BE2C (cell line): Measurements from ENCODE around the gene MMP15.
"Not testable (repeated sequence)": the region's sequence is repeated elsewhere in the genome, so short reads cannot be mapped to it uniquely, and the experiment has no call there.

Experiments used
- DNase-seq: peaks from one replicate; pipeline ENCODE4 v3.0.0-alpha.2; 2020
- H3K27me3 ChIP-seq: fragments of 250-450 bp; sonication (Bioruptor Pico); 2 replicates; pipeline ENCODE4 v1.5.1; 2020; ENCODE audit warnings: mild to moderate bottlenecking
- H3K36me3 ChIP-seq: fragments of 250-450 bp; sonication (Bioruptor Pico); 2 replicates; pipeline ENCODE4 v1.5.1; 2020; ENCODE audit warnings: mild to moderate bottlenecking
- H3K4me1 ChIP-seq: fragments of 250-450 bp; sonication (Bioruptor Pico); 2 replicates; pipeline ENCODE4 v1.5.1; 2020
- H3K4me3 ChIP-seq: 2 replicates; pipeline ENCODE4 v1.5.1; 2011; ENCODE audit warnings: low read depth, low read length
- H3K9me3 ChIP-seq: fragments of 250-450 bp; sonication (Bioruptor Pico); 2 replicates; pipeline ENCODE4 v1.5.1; 2020
- CTCF ChIP-seq: IDR thresholded peaks from 2 replicates; pipeline ENCODE4 v1.5.1; 2012; ENCODE audit warnings: mild to moderate bottlenecking, low read depth, low read length

The MMP15 gene

GRCh38 chr16:58086381-58087208 lies 61.0 kb downstream of the MMP15 start:
- no peaks in the 10 kb centered on the region for H3K27me3 ChIP-seq
- no peak overlapping the region for H3K4me3 ChIP-seq
- no peaks in the 10 kb centered on the region for H3K4me1 ChIP-seq
- no peak for TF ChIP-seq CTCF
- H3K9me3 ChIP-seq = peaks cover 3% of the 10 kb centered on the region; the same call in 1 of the 2 replicates
- no peaks in the 10 kb centered on the region for H3K36me3 ChIP-seq
- no peak for DNase-seq

- H3K4me3 ChIP-seq = no peak overlapping the region
- no peak for DNase-seq
- no peak for TF ChIP-seq CTCF
- H3K27me3 ChIP-seq = no peaks in the 10 kb centered on the region
- no peaks in the 10 kb centered on the region for H3K36me3 ChIP-seq
- no peaks in the 10 kb centered on the region for H3K4me1 ChIP-seq
- peaks cover 3% of the 10 kb centered on the region; the same call in 1 of the 2 replicates for H3K9me3 ChIP-seq
Observed at GRCh38 chr16:58087209-58087913, 61.8 kb downstream of the MMP15 start.

- DNase-seq = no peak
- no peaks in the 10 kb centered on the region for H3K36me3 ChIP-seq
- no peak for TF ChIP-seq CTCF
- H3K27me3 ChIP-seq = no peaks in the 10 kb centered on the region
- H3K4me3 ChIP-seq = no peak overlapping the region
- H3K4me1 ChIP-seq = no peaks in the 10 kb centered on the region
- peaks cover 3% of the 10 kb centered on the region; the same call in 1 of the 2 replicates for H3K9me3 ChIP-seq
Observed at GRCh38 chr16:58088091-58088490, 62.5 kb downstream of the MMP15 start.

- H3K36me3 ChIP-seq, H3K27me3 ChIP-seq, H3K9me3 ChIP-seq, H3K4me1 ChIP-seq, DNase-seq, H3K4me3 ChIP-seq: not testable (repeated sequence)
Observed at GRCh38 chr16:58090396-58090795, 64.8 kb downstream of the MMP15 start.

- no peaks in the 10 kb centered on the region for H3K27me3 ChIP-seq
- H3K4me1 ChIP-seq = no peaks in the 10 kb centered on the region; the same call in 1 of the 2 replicates
- no peaks in the 10 kb centered on the region for H3K36me3 ChIP-seq
- H3K4me3 ChIP-seq = no peak overlapping the region
- no peak for DNase-seq
- H3K9me3 ChIP-seq = peaks cover 3% of the 10 kb centered on the region; the same call in 1 of the 2 replicates
- no peak for TF ChIP-seq CTCF
Observed at GRCh38 chr16:58094026-58094425, 68.5 kb downstream of the MMP15 start.

- H3K4me3 ChIP-seq = no peak overlapping the region
- DNase-seq = no peak
- peaks cover 3% of the 10 kb centered on the region; the same call in 1 of the 2 replicates for H3K9me3 ChIP-seq
- TF ChIP-seq CTCF = no peak
- H3K27me3 ChIP-seq = no peaks in the 10 kb centered on the region
- H3K4me1 ChIP-seq = no peaks in the 10 kb centered on the region; the same call in 1 of the 2 replicates
- H3K36me3 ChIP-seq = no peaks in the 10 kb centered on the region
Observed at GRCh38 chr16:58094791-58095574, 69.4 kb downstream of the MMP15 start.

GRCh38 chr16:58095575-58095960 lies 70.0 kb downstream of the MMP15 start:
- H3K27me3 ChIP-seq, DNase-seq, H3K9me3 ChIP-seq, H3K36me3 ChIP-seq, H3K4me1 ChIP-seq, H3K4me3 ChIP-seq: not testable (repeated sequence)
